ENCODE results near the gene REC114. TPM values are rescaled to one million over a fixed set of nuclear protein-coding genes. Genes with fewer than 3 reads are reported as not detected.

The REC114 gene
- total and polyA plus RNA-seq, 9 of the 15 experiments (the other 6 are each of a cell fraction or from before 2014, with no cell fraction given) = 0.07 to 0.24 TPM; not detected in 7

DNA sequence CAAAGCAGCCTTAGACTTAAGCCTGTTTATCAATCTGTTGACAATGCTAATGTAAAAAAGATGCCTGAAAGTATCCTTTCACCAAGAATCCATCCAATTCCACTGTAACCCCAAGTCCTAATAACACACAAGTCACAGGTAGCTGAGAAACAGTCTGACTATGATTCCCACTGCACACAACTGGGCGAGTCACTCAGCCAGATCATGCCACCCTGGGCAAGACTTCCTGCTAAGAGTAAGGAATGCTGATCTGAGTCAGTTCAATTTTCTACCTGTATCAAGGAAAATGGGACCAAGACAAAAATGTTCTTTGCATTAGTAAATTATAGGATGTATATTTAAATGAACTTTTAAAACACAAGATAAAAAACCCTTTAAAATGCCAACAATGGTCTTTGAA is 157.0 kb downstream of the REC114 start:
- Histone ChIP-seq H3K4me1 (replicated peaks in 1 of 2; ENCODE audit: control insufficient read depth in 2 of 2, insufficient read depth in 2 of 2, low read length in 2 of 2) (peaks cover 10 to 49% of the 10 kb centered on the region in 2 experiments), H3K4me3 (no peak overlapping the region), H3K27me3 (ENCODE audit: control insufficient read depth in 2 of 2, insufficient read depth in 2 of 2, low read length in 2 of 2) (no peaks in the 10 kb centered on the region), H3K9ac (ENCODE audit: insufficient read depth in 1 of 2, low read depth in 2 of 2, low read length in 2 of 2) (no peak overlapping the region), H3K9me1 (ENCODE audit: control insufficient read depth, insufficient read depth, low read length) (no peaks in the 10 kb centered on the region), H3K79me2 (ENCODE audit: control insufficient read depth, insufficient read depth, low read length) (peaks cover 89% of the 10 kb centered on the region), H3K36me3 (ENCODE audit: control insufficient read depth, insufficient read depth, low read length) (peaks cover 3% of the 10 kb centered on the region; the same call in 2 of the 3 replicates), H2AFZ (ENCODE audit: low read depth, low read length) (no peak overlapping the region), H3K27ac (ENCODE audit: extremely low read depth, low read depth, low read length) (no peak overlapping the region), H3K9me3 (replicated peaks; ENCODE audit: control insufficient read depth, insufficient read depth, low read depth, low read length) (no peaks in the 10 kb centered on the region), H4K20me1 (replicated peaks; ENCODE audit: control insufficient read depth, insufficient read depth, low read length) (peaks cover 40% of the 10 kb centered on the region), H3K4me2 (ENCODE audit: insufficient read depth, low read length) (no peak overlapping the region)
- ChIA-PET CTCF (ENCODE audit: low intra/inter-chr PET ratio) (no interaction called here), POLR2A (interaction anchor here (1.1 kb wide), 1 partner anchor 13 kb away, joined by 3 read pairs; no protein-coding TSS in a partner anchor)
- TF ChIP-seq RBM14 (IDR thresholded peaks at IDR 0.05; ENCODE audit: borderline replicate concordance, insufficient read depth, low read depth, low read length) (no peak), SRSF3 (IDR thresholded peaks at IDR 0.05; ENCODE audit: insufficient read depth, low read length) (no peak), ZNF518B (CRISPR knock-in tag; IDR thresholded peaks at IDR 0.05) (no peak), ZSCAN32 (CRISPR knock-in tag; IDR thresholded peaks at IDR 0.05) (no peak)
- intact Hi-C loops (cut with micrococcal nuclease) (no loop called here), in situ Hi-C loops (cut with MboI) (no loop called here)
- 80% methylated on average over 1 of the region's 1 CpG for WGBS (ENCODE audit: insufficient coverage, low coverage, missing lambda C conversion rate)
- FAIRE-seq (no peak), ATAC-seq (no peak), DNase-seq (ENCODE audit: extremely low read depth in 1 of 4, low spot score in 3 of 4) (no peak)
- no TSS peak for BruUV-seq (replicated peaks)

Data from K562 (cell line).